Measurements from ENCODE around the gene SORBS1. TPM values are rescaled to one million over a fixed set of nuclear protein-coding genes. Genes with fewer than 3 reads are reported as not detected.

Gene SORBS1
- total and polyA plus RNA-seq, 2 of the 13 experiments (the other 11 are each of a cell fraction or from before 2014, with no cell fraction given), result 16.8 to 39.8 TPM

DNA sequence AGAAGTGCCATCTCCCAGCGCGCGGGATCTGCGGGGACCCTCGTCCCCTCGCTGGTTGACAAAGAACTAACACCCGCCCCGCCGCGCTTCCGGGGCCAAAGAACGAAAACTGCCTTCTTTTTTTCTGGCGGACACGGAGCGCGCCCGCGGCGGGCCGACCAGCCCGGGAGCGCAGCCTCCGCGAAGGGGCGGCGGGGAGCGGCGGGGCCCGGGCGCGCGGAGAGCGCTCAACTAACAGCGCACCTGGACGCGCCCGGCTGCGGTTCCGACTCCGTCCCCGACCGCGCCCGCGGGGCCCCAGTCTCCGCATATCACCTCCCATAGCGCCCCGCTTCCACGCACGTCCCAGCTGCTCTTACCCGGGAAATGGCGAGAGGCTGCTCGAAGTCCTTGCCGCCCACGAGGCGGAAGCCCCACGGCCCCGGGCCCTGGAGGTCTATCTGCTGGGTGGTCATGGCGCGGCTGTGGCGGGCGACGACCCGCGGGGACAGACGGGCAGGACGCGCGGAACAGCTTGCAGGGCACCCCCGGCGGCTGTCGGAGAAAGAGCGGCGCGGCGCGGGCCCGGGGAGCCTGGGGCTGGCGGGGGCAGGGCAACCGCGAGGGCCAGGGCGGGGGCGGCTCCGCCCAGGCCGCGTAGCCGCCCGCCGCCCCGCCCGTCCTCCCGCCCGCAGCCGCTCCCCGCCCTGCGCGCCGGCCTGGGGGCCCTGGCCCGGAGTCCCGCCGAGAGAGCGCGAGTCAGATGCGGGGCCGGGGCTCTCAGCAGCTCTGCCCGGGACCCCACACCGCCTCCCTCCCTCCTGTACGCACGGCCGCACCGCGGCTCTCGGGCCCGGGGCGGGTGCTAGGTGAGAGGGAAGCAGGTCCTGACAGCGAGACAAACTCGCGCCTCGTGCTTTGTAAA lies 270.5 kb downstream of the SORBS1 start, which contains the start of gene PDLIM1 (continued):
- peak; percentile 20; the same call in 1 of the 2 replicates for TF ChIP-seq RXRA (CRISPR knock-in tag; IDR thresholded peaks at IDR 0.05)
- TF ChIP-seq, protein P1, sequence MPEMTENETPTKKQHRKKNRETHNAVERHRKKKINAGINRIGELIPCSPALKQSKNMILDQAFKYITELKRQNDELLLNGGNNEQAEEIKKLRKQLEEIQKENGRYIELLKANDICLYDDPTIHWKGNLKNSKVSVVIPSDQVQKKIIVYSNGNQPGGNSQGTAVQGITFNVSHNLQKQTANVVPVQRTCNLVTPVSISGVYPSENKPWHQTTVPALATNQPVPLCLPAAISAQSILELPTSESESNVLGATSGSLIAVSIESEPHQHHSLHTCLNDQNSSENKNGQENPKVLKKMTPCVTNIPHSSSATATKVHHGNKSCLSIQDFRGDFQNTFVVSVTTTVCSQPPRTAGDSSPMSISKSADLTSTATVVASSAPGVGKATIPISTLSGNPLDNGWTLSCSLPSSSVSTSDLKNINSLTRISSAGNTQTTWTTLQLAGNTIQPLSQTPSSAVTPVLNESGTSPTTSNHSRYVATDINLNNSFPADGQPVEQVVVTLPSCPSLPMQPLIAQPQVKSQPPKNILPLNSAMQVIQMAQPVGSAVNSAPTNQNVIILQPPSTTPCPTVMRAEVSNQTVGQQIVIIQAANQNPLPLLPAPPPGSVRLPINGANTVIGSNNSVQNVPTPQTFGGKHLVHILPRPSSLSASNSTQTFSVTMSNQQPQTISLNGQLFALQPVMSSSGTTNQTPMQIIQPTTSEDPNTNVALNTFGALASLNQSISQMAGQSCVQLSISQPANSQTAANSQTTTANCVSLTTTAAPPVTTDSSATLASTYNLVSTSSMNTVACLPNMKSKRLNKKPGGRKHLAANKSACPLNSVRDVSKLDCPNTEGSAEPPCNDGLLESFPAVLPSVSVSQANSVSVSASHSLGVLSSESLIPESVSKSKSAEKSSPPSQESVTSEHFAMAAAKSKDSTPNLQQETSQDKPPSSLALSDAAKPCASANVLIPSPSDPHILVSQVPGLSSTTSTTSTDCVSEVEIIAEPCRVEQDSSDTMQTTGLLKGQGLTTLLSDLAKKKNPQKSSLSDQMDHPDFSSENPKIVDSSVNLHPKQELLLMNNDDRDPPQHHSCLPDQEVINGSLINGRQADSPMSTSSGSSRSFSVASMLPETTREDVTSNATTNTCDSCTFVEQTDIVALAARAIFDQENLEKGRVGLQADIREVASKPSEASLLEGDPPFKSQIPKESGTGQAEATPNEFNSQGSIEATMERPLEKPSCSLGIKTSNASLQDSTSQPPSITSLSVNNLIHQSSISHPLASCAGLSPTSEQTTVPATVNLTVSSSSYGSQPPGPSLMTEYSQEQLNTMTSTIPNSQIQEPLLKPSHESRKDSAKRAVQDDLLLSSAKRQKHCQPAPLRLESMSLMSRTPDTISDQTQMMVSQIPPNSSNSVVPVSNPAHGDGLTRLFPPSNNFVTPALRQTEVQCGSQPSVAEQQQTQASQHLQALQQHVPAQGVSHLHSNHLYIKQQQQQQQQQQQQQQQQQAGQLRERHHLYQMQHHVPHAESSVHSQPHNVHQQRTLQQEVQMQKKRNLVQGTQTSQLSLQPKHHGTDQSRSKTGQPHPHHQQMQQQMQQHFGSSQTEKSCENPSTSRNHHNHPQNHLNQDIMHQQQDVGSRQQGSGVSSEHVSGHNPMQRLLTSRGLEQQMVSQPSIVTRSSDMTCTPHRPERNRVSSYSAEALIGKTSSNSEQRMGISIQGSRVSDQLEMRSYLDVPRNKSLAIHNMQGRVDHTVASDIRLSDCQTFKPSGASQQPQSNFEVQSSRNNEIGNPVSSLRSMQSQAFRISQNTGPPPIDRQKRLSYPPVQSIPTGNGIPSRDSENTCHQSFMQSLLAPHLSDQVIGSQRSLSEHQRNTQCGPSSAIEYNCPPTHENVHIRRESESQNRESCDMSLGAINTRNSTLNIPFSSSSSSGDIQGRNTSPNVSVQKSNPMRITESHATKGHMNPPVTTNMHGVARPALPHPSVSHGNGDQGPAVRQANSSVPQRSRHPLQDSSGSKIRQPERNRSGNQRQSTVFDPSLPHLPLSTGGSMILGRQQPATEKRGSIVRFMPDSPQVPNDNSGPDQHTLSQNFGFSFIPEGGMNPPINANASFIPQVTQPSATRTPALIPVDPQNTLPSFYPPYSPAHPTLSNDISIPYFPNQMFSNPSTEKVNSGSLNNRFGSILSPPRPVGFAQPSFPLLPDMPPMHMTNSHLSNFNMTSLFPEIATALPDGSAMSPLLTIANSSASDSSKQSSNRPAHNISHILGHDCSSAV (CRISPR knock-in tag; IDR thresholded peaks at IDR 0.05; ENCODE audit: borderline replicate concordance), result no peak
- TF ChIP-seq, protein P2, sequence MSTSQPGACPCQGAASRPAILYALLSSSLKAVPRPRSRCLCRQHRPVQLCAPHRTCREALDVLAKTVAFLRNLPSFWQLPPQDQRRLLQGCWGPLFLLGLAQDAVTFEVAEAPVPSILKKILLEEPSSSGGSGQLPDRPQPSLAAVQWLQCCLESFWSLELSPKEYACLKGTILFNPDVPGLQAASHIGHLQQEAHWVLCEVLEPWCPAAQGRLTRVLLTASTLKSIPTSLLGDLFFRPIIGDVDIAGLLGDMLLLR (CRISPR knock-in tag; IDR thresholded peaks at IDR 0.05), result no peak
- TF ChIP-seq, protein P3, sequence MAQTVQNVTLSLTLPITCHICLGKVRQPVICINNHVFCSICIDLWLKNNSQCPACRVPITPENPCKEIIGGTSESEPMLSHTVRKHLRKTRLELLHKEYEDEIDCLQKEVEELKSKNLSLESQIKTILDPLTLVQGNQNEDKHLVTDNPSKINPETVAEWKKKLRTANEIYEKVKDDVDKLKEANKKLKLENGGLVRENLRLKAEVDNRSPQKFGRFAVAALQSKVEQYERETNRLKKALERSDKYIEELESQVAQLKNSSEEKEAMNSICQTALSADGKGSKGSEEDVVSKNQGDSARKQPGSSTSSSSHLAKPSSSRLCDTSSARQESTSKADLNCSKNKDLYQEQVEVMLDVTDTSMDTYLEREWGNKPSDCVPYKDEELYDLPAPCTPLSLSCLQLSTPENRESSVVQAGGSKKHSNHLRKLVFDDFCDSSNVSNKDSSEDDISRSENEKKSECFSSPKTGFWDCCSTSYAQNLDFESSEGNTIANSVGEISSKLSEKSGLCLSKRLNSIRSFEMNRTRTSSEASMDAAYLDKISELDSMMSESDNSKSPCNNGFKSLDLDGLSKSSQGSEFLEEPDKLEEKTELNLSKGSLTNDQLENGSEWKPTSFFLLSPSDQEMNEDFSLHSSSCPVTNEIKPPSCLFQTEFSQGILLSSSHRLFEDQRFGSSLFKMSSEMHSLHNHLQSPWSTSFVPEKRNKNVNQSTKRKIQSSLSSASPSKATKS (CRISPR knock-in tag; IDR thresholded peaks at IDR 0.05), result no peak
- no peak for TF ChIP-seq SP2 (CRISPR knock-in tag; IDR thresholded peaks at IDR 0.05)
- TF ChIP-seq, protein P4, sequence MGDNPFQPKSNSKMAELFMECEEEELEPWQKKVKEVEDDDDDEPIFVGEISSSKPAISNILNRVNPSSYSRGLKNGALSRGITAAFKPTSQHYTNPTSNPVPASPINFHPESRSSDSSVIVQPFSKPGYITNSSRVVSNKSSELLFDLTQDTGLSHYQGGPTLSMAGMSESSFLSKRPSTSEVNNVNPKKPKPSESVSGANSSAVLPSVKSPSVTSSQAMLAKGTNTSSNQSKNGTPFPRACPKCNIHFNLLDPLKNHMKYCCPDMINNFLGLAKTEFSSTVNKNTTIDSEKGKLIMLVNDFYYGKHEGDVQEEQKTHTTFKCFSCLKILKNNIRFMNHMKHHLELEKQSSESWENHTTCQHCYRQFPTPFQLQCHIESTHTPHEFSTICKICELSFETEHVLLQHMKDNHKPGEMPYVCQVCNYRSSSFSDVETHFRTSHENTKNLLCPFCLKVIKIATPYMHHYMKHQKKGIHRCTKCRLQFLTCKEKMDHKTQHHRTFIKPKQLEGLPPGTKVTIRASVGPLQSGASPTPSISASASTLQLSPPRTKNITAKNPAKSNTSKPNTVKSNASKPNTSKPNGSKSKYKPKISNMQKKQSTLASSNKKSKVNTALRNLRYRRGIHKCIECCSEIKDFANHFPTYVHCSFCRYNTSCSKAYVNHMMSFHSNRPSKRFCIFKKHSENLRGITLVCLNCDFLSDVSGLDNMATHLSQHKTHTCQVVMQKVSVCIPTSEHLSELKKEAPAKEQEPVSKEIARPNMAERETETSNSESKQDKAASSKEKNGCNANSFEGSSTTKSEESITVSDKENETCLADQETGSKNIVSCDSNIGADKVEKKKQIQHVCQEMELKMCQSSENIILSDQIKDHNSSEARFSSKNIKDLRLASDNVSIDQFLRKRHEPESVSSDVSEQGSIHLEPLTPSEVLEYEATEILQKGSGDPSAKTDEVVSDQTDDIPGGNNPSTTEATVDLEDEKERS (CRISPR knock-in tag; IDR thresholded peaks at IDR 0.05), result no peak
- no peak for TF ChIP-seq NCOA5 (CRISPR knock-in tag; IDR thresholded peaks at IDR 0.05)
- no peak for TF ChIP-seq ZNF766 (CRISPR knock-in tag; IDR thresholded peaks at IDR 0.05; ENCODE audit: borderline replicate concordance)
- TF ChIP-seq, protein P5, sequence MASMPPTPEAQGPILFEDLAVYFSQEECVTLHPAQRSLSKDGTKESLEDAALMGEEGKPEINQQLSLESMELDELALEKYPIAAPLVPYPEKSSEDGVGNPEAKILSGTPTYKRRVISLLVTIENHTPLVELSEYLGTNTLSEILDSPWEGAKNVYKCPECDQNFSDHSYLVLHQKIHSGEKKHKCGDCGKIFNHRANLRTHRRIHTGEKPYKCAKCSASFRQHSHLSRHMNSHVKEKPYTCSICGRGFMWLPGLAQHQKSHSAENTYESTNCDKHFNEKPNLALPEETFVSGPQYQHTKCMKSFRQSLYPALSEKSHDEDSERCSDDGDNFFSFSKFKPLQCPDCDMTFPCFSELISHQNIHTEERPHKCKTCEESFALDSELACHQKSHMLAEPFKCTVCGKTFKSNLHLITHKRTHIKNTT (CRISPR knock-in tag; IDR thresholded peaks at IDR 0.05), result no peak
